Activated CD8-positive, alpha-beta T cell treated with anti-CD3 and anti-CD28 coated beads, Interleukin-2, amount 10 ng/mL, durations not matched to agents 7 days and 5 days (primary cell): ENCODE measurements around the gene RPP30. TPM values are rescaled to one million over a fixed set of nuclear protein-coding genes. Genes with fewer than 3 reads are reported as not detected.
A peak's percentile ranks its signal among the peaks of the same experiment; 100 is the strongest.

Experiments used
- ATAC-seq: fragments of 150-1000 bp; cut with Tn5 transposase; one replicate; pipeline ENCODE4 v1.10.0; 2021; ENCODE audit warnings: moderate library complexity
- CTCF ChIA-PET: fragments of 350-600 bp; sonication (Branson Sonifier 250); formaldehyde crosslinking; loops from one replicate; lab custom pipeline; 2021; ENCODE audit warnings: antibody characterized with exemption; lab: Charles Lee
- POLR2A ChIA-PET: fragments of 350-600 bp; sonication (Branson Sonifier 250); formaldehyde crosslinking; loops from one replicate; lab custom pipeline; 2021; ENCODE audit warnings: antibody characterized with exemption; lab: Charles Lee
- DNase-seq: peaks from one replicate; pipeline ENCODE4 v3.0.0-alpha.2; 2020
- H3K27ac Mint-ChIP-seq: one replicate; pipeline ENCODE4 v1.8.0; 2021; ENCODE audit warnings: mild to moderate bottlenecking, mixed read lengths
- H3K27me3 Mint-ChIP-seq: one replicate; pipeline ENCODE4 v1.8.0; 2021; ENCODE audit warnings: low read depth, mixed read lengths
- H3K36me3 Mint-ChIP-seq: one replicate; pipeline ENCODE4 v1.8.0; 2021; ENCODE audit warnings: low read depth, mixed read lengths
- H3K4me1 Mint-ChIP-seq: one replicate; pipeline ENCODE4 v1.8.0; 2021; ENCODE audit warnings: low read depth, mixed read lengths
- H3K4me3 Mint-ChIP-seq: one replicate; pipeline ENCODE4 v1.8.0; 2021; ENCODE audit warnings: mild to moderate bottlenecking, mixed read lengths
- H3K9me3 Mint-ChIP-seq: one replicate; pipeline ENCODE4 v1.8.0; 2022; ENCODE audit warnings: mixed read lengths; ENCODE audit not compliant: insufficient read depth
- total RNA-seq, 2 experiments: library from RNA; stranded (reverse); gene quantifications; one replicate each; pipeline ENCODE4 v1.2.3, GENCODE V29; 2021

The RPP30 gene
- total RNA-seq, 2 experiments from 2014 or later: 43.7 to 48.1 TPM

- H3K4me3 Mint-ChIP-seq: no peak overlapping the region
- H3K36me3 Mint-ChIP-seq: no peaks in the 10 kb centered on the region
- ChIA-PET CTCF (interaction anchor here (1.4 kb wide), 1 partner anchor 9 kb away, joined by 5 read pairs; no protein-coding TSS in a partner anchor), POLR2A (no interaction called here)
- DNase-seq (no peak), ATAC-seq (no peak)
- no peak overlapping the region for H3K27ac Mint-ChIP-seq
- peaks cover 9% of the 10 kb centered on the region for H3K4me1 Mint-ChIP-seq
- peaks cover 3% of the 10 kb centered on the region for H3K9me3 Mint-ChIP-seq
- peaks cover 62% of the 10 kb centered on the region for H3K27me3 Mint-ChIP-seq
Measured at GRCh38 chr10:90856261-90856660, 15.5 kb upstream of the RPP30 start.

GRCh38 chr10:90856964-90857634, 14.7 kb upstream of the RPP30 start:
- Mint-ChIP-seq H3K4me1 (peaks cover 9% of the 10 kb centered on the region), H3K9me3 (no peaks in the 10 kb centered on the region), H3K36me3 (no peaks in the 10 kb centered on the region), H3K27ac (no peak overlapping the region), H3K27me3 (peaks cover 66% of the 10 kb centered on the region), H3K4me3 (peak overlapping the region; percentile 75)
- CTCF ChIA-PET: interaction anchor here (1.0 to 1.4 kb wide), 3 partner anchors 9 to 112 kb away, joined by 3 to 5 read pairs (median 4); no protein-coding TSS in a partner anchor
- no peak for DNase-seq
- peak; percentile 34 for ATAC-seq
- POLR2A ChIA-PET: no interaction called here

GRCh38 chr10:90857635-90858460, 13.9 kb upstream of the RPP30 start, which contains the start of gene HTR7:
Gene HTR7, minus strand, starts transcription at chr10:90858039. Its CDS starts 368 bp downstream, at chr10:90857671.
- H3K4me3 Mint-ChIP-seq: peak within 1 kb of the TSS; percentile 75
- ChIA-PET CTCF (interaction anchor here (1.0 to 1.2 kb wide), 2 partner anchors 13 to 113 kb away, joined by 3 to 4 read pairs; no protein-coding TSS in a partner anchor), POLR2A (no interaction called here)
- peak; percentile 55 for DNase-seq
- no peak within 1 kb of the TSS for H3K27ac Mint-ChIP-seq
- H3K36me3 Mint-ChIP-seq: no peaks in the 10 kb centered on the region
- H3K9me3 Mint-ChIP-seq: no peaks in the 10 kb centered on the region
- peaks cover 9% of the 10 kb centered on the region for H3K4me1 Mint-ChIP-seq
- peak; percentile 91 for ATAC-seq
- peaks cover 70% of the 10 kb centered on the region for H3K27me3 Mint-ChIP-seq

GRCh38 chr10:90858461-90858968, 13.3 kb upstream of the RPP30 start:
- H3K4me3 Mint-ChIP-seq: peak overlapping the region; percentile 75
- ChIA-PET CTCF (interaction anchor here (1.1 kb wide), 1 partner anchor 21 kb away, joined by 3 read pairs; no protein-coding TSS in a partner anchor), POLR2A (no interaction called here)
- H3K27ac Mint-ChIP-seq: no peak overlapping the region
- peaks cover 75% of the 10 kb centered on the region for H3K27me3 Mint-ChIP-seq
- no peaks in the 10 kb centered on the region for H3K9me3 Mint-ChIP-seq
- peaks cover 9% of the 10 kb centered on the region for H3K4me1 Mint-ChIP-seq
- no peaks in the 10 kb centered on the region for H3K36me3 Mint-ChIP-seq
- DNase-seq: no peak
- ATAC-seq: no peak

GRCh38 chr10:90859321-90859751, 12.4 kb upstream of the RPP30 start:
- H3K36me3 Mint-ChIP-seq: no peaks in the 10 kb centered on the region
- no peak for ATAC-seq
- no peak overlapping the region for H3K27ac Mint-ChIP-seq
- H3K27me3 Mint-ChIP-seq: peaks cover 75% of the 10 kb centered on the region
- no peaks in the 10 kb centered on the region for H3K9me3 Mint-ChIP-seq
- CTCF ChIA-PET: interaction anchor here (1.1 kb wide), 1 partner anchor 20 kb away, joined by 3 read pairs; no protein-coding TSS in a partner anchor
- POLR2A ChIA-PET: interaction anchor here (0.6 kb wide), 1 partner anchor 1059 kb away, joined by 4 read pairs; no protein-coding TSS in a partner anchor
- peaks cover 9% of the 10 kb centered on the region for H3K4me1 Mint-ChIP-seq
- no peak overlapping the region for H3K4me3 Mint-ChIP-seq
- DNase-seq: no peak

- H3K27me3 Mint-ChIP-seq: peaks cover 67% of the 10 kb centered on the region
- H3K27ac Mint-ChIP-seq: no peak overlapping the region
- H3K4me1 Mint-ChIP-seq: peaks cover 9% of the 10 kb centered on the region
- ATAC-seq: no peak
- POLR2A ChIA-PET: interaction anchor here (1.2 kb wide), 1 partner anchor 11 kb away, joined by 3 read pairs; the partner anchor contains the start of gene RPP30
- CTCF ChIA-PET: interaction anchor here (1.1 kb wide), 1 partner anchor 108 kb away, joined by 3 read pairs; no protein-coding TSS in a partner anchor
- no peaks in the 10 kb centered on the region for H3K36me3 Mint-ChIP-seq
- DNase-seq: no peak
- H3K9me3 Mint-ChIP-seq: no peaks in the 10 kb centered on the region
- no peak overlapping the region for H3K4me3 Mint-ChIP-seq
Measured at GRCh38 chr10:90860790-90861189, 11.0 kb upstream of the RPP30 start.

- Mint-ChIP-seq H3K4me1 (peaks cover 4% of the 10 kb centered on the region), H3K27me3 (peaks cover 68% of the 10 kb centered on the region), H3K36me3 (no peaks in the 10 kb centered on the region), H3K9me3 (no peaks in the 10 kb centered on the region), H3K4me3 (no peak overlapping the region), H3K27ac (no peak overlapping the region)
- no peak for DNase-seq
- CTCF ChIA-PET: interaction anchor here (0.7 to 1.4 kb wide), 9 partner anchors 9 to 715 kb away, joined by 3 to 7 read pairs (median 3); partner anchors contain the start of gene RPP30
- ATAC-seq: no peak
- POLR2A ChIA-PET: no interaction called here
Measured at GRCh38 chr10:90862908-90863514, 8.8 kb upstream of the RPP30 start.

- Mint-ChIP-seq H3K36me3 (no peaks in the 10 kb centered on the region), H3K9me3 (no peaks in the 10 kb centered on the region), H3K4me1 (peaks cover 2% of the 10 kb centered on the region), H3K27ac (no peak overlapping the region), H3K27me3 (peaks cover 62% of the 10 kb centered on the region), H3K4me3 (no peak overlapping the region)
- POLR2A ChIA-PET: no interaction called here
- CTCF ChIA-PET: interaction anchor here (0.6 to 2.4 kb wide), 8 partner anchors 9 to 1613 kb away, joined by 3 to 11 read pairs (median 4); no protein-coding TSS in a partner anchor
- DNase-seq (no peak), ATAC-seq (no peak)
Measured at GRCh38 chr10:90865401-90865800, 6.4 kb upstream of the RPP30 start.

- ChIA-PET POLR2A (no interaction called here), CTCF (interaction anchor here (0.6 to 2.4 kb wide), 8 partner anchors 9 to 1614 kb away, joined by 3 to 11 read pairs (median 4); no protein-coding TSS in a partner anchor)
- Mint-ChIP-seq H3K27me3 (peaks cover 60% of the 10 kb centered on the region), H3K27ac (no peak overlapping the region), H3K36me3 (no peaks in the 10 kb centered on the region), H3K4me3 (no peak overlapping the region), H3K4me1 (peaks cover 9% of the 10 kb centered on the region), H3K9me3 (no peaks in the 10 kb centered on the region)
- no peak for DNase-seq
- no peak for ATAC-seq
Measured at GRCh38 chr10:90866050-90866598, 5.7 kb upstream of the RPP30 start.

- ATAC-seq (peak; percentile 60), DNase-seq (peak; percentile 60)
- H3K4me3 Mint-ChIP-seq: peak overlapping the region; percentile 89
- H3K36me3 Mint-ChIP-seq: peaks cover 4% of the 10 kb centered on the region
- H3K4me1 Mint-ChIP-seq: peaks cover 32% of the 10 kb centered on the region
- H3K9me3 Mint-ChIP-seq: no peaks in the 10 kb centered on the region
- H3K27ac Mint-ChIP-seq: peak overlapping the region; percentile 88
- peaks cover 28% of the 10 kb centered on the region for H3K27me3 Mint-ChIP-seq
- ChIA-PET POLR2A (interaction anchor here (0.7 to 1.8 kb wide), 6 partner anchors 10 to 927 kb away, joined by 3 to 6 read pairs (median 4); partner anchors contain the start of gene TNKS2), CTCF (interaction anchor here (0.7 to 2.1 kb wide), 6 partner anchors 8 to 135 kb away, joined by 3 to 10 read pairs (median 6); partner anchors contain the start of gene HTR7)
Measured at GRCh38 chr10:90871279-90871765, 452 bp upstream of the RPP30 start.
